H9 (cell line): ENCODE data around the gene SORBS1. TPM values are rescaled to one million over a fixed set of nuclear protein-coding genes. Genes with fewer than 3 reads are reported as not detected.

ENCODE experiments used
- DNase-seq: peaks from one replicate; pipeline ENCODE4 v3.0.0-alpha.2; 2017
- H2AFZ ChIP-seq: one replicate; pipeline ENCODE4 v1.6.1; 2013; ENCODE audit warnings: mild to moderate bottlenecking, low read length, control low read depth, moderate library complexity
- H2AK5ac ChIP-seq: 2 replicates; pipeline ENCODE4 v1.6.1; 2013; ENCODE audit warnings: low read length, control low read depth, mixed read lengths; ENCODE audit not compliant: insufficient read length
- H2BK120ac ChIP-seq: one replicate; pipeline ENCODE4 v1.6.1; 2013; ENCODE audit warnings: low read depth, mild to moderate bottlenecking, low read length, control low read depth, inconsistent platforms; ENCODE audit not compliant: poor library complexity, severe bottlenecking
- H2BK12ac ChIP-seq: 2 replicates; pipeline ENCODE4 v1.6.1; 2013; ENCODE audit warnings: low read length, control low read depth, mixed read lengths, low read depth; ENCODE audit not compliant: insufficient read length
- H2BK15ac ChIP-seq: 2 replicates; pipeline ENCODE4 v1.6.1; 2013; ENCODE audit warnings: low read depth, low read length, control low read depth
- H2BK20ac ChIP-seq: one replicate; pipeline ENCODE4 v1.6.1; 2013; ENCODE audit warnings: low read depth, mild to moderate bottlenecking, low read length, control low read depth, inconsistent platforms; ENCODE audit not compliant: poor library complexity, severe bottlenecking
- H2BK5ac ChIP-seq: 2 replicates; pipeline ENCODE4 v1.6.1; 2013; ENCODE audit warnings: low read length, control low read depth, mixed read lengths; ENCODE audit not compliant: insufficient read length
- H3K14ac ChIP-seq: 2 replicates; pipeline ENCODE4 v1.6.1; 2013; ENCODE audit warnings: low read length, control low read depth; ENCODE audit not compliant: insufficient read depth
- H3K18ac ChIP-seq: 2 replicates; pipeline ENCODE4 v1.6.1; 2013; ENCODE audit warnings: low read depth, mild to moderate bottlenecking, mixed read lengths, low read length, control low read depth; ENCODE audit not compliant: insufficient read length
- H3K23ac ChIP-seq: 2 replicates; pipeline ENCODE4 v1.6.1; 2013; ENCODE audit warnings: low read length, control low read depth, mixed read lengths, low read depth; ENCODE audit not compliant: insufficient read length
- H3K23me2 ChIP-seq: 2 replicates; pipeline ENCODE4 v1.6.1; 2013; ENCODE audit warnings: low read depth, mild to moderate bottlenecking, mixed read lengths, low read length, control low read depth; ENCODE audit not compliant: insufficient read length, poor library complexity, severe bottlenecking
- H3K27ac ChIP-seq: 2 replicates; pipeline ENCODE4 v1.5.1; 2013; ENCODE audit warnings: low read length, control low read depth, mixed read lengths, low read depth; ENCODE audit not compliant: insufficient read length
- H3K27me3 ChIP-seq: 2 replicates; pipeline ENCODE4 v1.6.1; 2013; ENCODE audit warnings: low read length, control low read depth, inconsistent platforms; ENCODE audit not compliant: insufficient read depth
- H3K4ac ChIP-seq: 2 replicates; pipeline ENCODE4 v1.6.1; 2013; ENCODE audit warnings: low read depth, mild to moderate bottlenecking, control low read depth, inconsistent platforms, low read length, moderate library complexity
- H3K4me1 ChIP-seq: 2 replicates; pipeline ENCODE4 v1.6.1; 2013; ENCODE audit warnings: low read length, control low read depth, inconsistent platforms; ENCODE audit not compliant: insufficient read depth
- H3K4me2 ChIP-seq: 2 replicates; pipeline ENCODE4 v1.6.1; 2013; ENCODE audit warnings: low read length, control low read depth, mixed read lengths; ENCODE audit not compliant: insufficient read length, insufficient read depth
- H3K56ac ChIP-seq: 2 replicates; pipeline ENCODE4 v1.6.1; 2013; ENCODE audit warnings: low read depth, mild to moderate bottlenecking, mixed read lengths, low read length, control low read depth; ENCODE audit not compliant: insufficient read length
- H3K79me1 ChIP-seq: 2 replicates; pipeline ENCODE4 v1.6.1; 2013; ENCODE audit warnings: low read depth, mild to moderate bottlenecking, moderate library complexity, low read length, control low read depth, inconsistent platforms; ENCODE audit not compliant: insufficient read depth, poor library complexity, severe bottlenecking
- H3K79me2 ChIP-seq: 2 replicates; pipeline ENCODE4 v1.6.1; 2013; ENCODE audit warnings: low read length, control low read depth, inconsistent platforms; ENCODE audit not compliant: insufficient read depth
- H3K9ac ChIP-seq: 2 replicates; pipeline ENCODE4 v1.6.1; 2013; ENCODE audit warnings: low read length, control low read depth, mixed read lengths; ENCODE audit not compliant: insufficient read length; ENCODE audit errors: extremely low read depth
- H3K9me3 ChIP-seq: one replicate; pipeline ENCODE4 v1.6.1; 2013; ENCODE audit warnings: low read depth, low read length, inconsistent platforms; ENCODE audit not compliant: control insufficient read depth
- H3T11ph ChIP-seq: one replicate; pipeline ENCODE4 v1.6.1; 2013; ENCODE audit warnings: mild to moderate bottlenecking, low read length, control low read depth, inconsistent platforms
- H4K20me1 ChIP-seq: one replicate; pipeline ENCODE4 v1.6.1; 2013; ENCODE audit not compliant: control insufficient read depth, insufficient read length, insufficient read depth
- H4K5ac ChIP-seq: 2 replicates; pipeline ENCODE4 v1.6.1; 2013; ENCODE audit warnings: low read depth, mild to moderate bottlenecking, mixed read lengths, low read length, control low read depth; ENCODE audit not compliant: insufficient read length
- H4K8ac ChIP-seq: replicated peaks from 2 replicates; pipeline ENCODE4 v1.6.1; 2013; ENCODE audit warnings: low read length, control low read depth, mixed read lengths, low read depth; ENCODE audit not compliant: insufficient read length
- H4K91ac ChIP-seq: 2 replicates; pipeline ENCODE4 v1.6.1; 2013; ENCODE audit warnings: low read depth, mild to moderate bottlenecking, moderate library complexity, mixed read lengths, low read length, control low read depth; ENCODE audit not compliant: insufficient read length
- H3K27ac Mint-ChIP-seq, 3 experiments: 2 replicates in 2 of 3; 3 replicates in 1 of 3; pipeline ENCODE4 v1.8.0; 2020 to 2021; ENCODE audit warnings: mixed read lengths in 3 of 3, mild to moderate bottlenecking in 1 of 3, moderate library complexity in 1 of 3
- H3K27me3 Mint-ChIP-seq: 2 replicates; pipeline ENCODE4 v1.8.0; 2021; ENCODE audit warnings: low read depth, mild to moderate bottlenecking, moderate library complexity, mixed read lengths
- H3K36me3 Mint-ChIP-seq, 3 experiments: 2 replicates in 2 of 3; 3 replicates in 1 of 3; pipeline ENCODE4 v1.8.0; 2020 to 2021; ENCODE audit warnings: low read depth in 3 of 3, mixed read lengths in 3 of 3; ENCODE audit not compliant: insufficient read depth in 1 of 3
- H3K4me1 Mint-ChIP-seq, 2 experiments: 2 replicates each; pipeline ENCODE4 v1.8.0; 2020; ENCODE audit warnings: mixed read lengths in 2 of 2
- H3K4me3 Mint-ChIP-seq, 2 experiments: 2 replicates in 1 of 2; 3 replicates in 1 of 2; pipeline ENCODE4 v1.8.0; 2020 to 2021; ENCODE audit warnings: mild to moderate bottlenecking in 2 of 2, mixed read lengths in 2 of 2, moderate library complexity in 1 of 2
- H3K9me3 Mint-ChIP-seq, 2 experiments: 2 replicates in 1 of 2; 3 replicates in 1 of 2; pipeline ENCODE4 v1.8.0; 2020; ENCODE audit warnings: mild to moderate bottlenecking in 2 of 2, mixed read lengths in 2 of 2, moderate library complexity in 1 of 2
- CTCF ChIP-seq: fragments of 200-600 bp; sonication (generic); conservative IDR thresholded peaks from 3 replicates; pipeline ENCODE4 v1.8.0; 2021; ENCODE audit warnings: antibody characterized with exemption, mild to moderate bottlenecking
- WGBS: extraction: QIAGEN DNeasy Blood & Tissue Kit; methylation state at CpG from one replicate; pipeline ENCODE4 v1.1.7; 2013; ENCODE audit warnings: missing lambda C conversion rate, low lambda C conversion rate, mixed read lengths; ENCODE audit not compliant: insufficient read length; ENCODE audit errors: extremely low coverage; 5-methylcytosine and 5-hydroxymethylcytosine counted together
- total RNA-seq: library from RNA; stranded (reverse); gene quantifications from 2 replicates; pipeline ENCODE4 v1.2.1, GENCODE V29; 2021

The SORBS1 gene
- total RNA-seq, 1 experiment from 2014 or later: 24.3 TPM

DNA sequence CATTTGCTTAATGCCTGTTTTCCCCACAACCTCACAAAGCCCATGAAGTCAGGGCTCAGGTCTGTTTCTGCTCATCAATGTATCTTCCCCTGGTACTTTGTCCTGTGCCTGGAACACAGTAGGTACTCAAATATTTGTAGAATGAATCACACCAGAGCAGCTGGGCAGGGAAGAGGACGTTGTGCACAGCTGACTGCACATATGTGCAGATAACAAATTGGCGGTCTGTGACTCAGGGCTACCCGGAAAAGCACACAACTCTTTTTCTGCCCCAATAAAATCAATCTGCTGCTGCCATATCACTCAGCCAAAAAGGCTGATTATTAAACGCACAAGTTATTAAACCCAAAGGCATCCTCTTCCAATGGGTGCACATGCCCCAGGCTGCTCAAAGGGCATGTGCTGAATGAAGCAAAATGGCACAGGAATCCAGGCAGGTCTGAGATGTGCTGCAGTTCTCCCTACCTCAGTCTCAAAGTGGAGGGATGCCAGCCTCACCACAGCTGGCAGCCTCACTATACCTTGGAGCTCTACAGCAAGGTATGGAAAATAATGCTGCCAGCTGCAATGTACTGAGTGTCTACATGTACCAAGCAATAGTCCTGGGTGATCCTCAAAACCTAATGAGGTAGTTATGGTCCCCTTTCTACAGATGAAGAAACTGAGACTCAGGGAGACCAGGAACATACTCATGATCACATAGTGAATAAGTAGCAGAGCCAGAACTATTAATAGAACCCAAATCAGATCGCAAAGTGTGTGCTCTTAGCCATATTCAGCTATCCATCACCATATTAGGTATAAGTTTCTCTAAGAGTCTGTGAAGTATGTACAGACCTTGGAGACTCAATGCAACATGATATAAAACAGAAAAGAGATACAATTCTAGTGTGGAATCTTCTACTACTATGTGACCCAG, 43.4 kb downstream of the SORBS1 start:
- H3K4me1 Mint-ChIP-seq: peaks cover 29 to 30% of the 10 kb centered on the region in 2 experiments
- DNase-seq: no peak
- H3K27ac Mint-ChIP-seq: peak overlapping the region in 1 of 3 experiments; percentile 66; a peak in 1 of 7 replicates
- Histone ChIP-seq H3K4ac (no peak overlapping the region), H3K79me1 (peaks cover 3% of the 10 kb centered on the region), H2AK5ac (no peak overlapping the region), H3K9me3 (no peaks in the 10 kb centered on the region), H3K9ac (no peak overlapping the region), H2BK120ac (no peak overlapping the region), H3K56ac (no peak overlapping the region), H3K79me2 (no peaks in the 10 kb centered on the region; the same call in 1 of the 2 replicates), H4K20me1 (no peaks in the 10 kb centered on the region), H4K8ac (no peak overlapping the region), H3K27ac (no peak overlapping the region), H3T11ph (no peak overlapping the region), H2AFZ (no peak overlapping the region), H2BK12ac (no peak overlapping the region), H3K27me3 (no peaks in the 10 kb centered on the region), H3K23ac (no peak overlapping the region), H4K91ac (no peak overlapping the region), H3K4me1 (peaks cover 8% of the 10 kb centered on the region), H2BK15ac (no peak overlapping the region), H4K5ac (no peak overlapping the region), H3K4me2 (no peak overlapping the region), H3K18ac (no peak overlapping the region), H3K14ac (no peak overlapping the region), H2BK20ac (no peak overlapping the region), H3K23me2 (no peaks in the 10 kb centered on the region), H2BK5ac (no peak overlapping the region)
- H3K36me3 Mint-ChIP-seq: no peaks in the 10 kb centered on the region
- H3K27me3 Mint-ChIP-seq: no peaks in the 10 kb centered on the region
- no CpG with 5 or more reads among the region's 5 CpGs for WGBS
- no peak overlapping the region for H3K4me3 Mint-ChIP-seq
- TF ChIP-seq CTCF: no peak
- H3K9me3 Mint-ChIP-seq: no peaks in the 10 kb centered on the region
